D721Med (cell line): ENCODE results near the gene EPC1.

Experiments used
- DNase-seq: peaks from one replicate; pipeline ENCODE4 v3.0.0; 2011; ENCODE audit warnings: low spot score; ENCODE audit not compliant: insufficient read length
- FAIRE-seq: peaks from 2 replicates; lab custom pipeline; 2011; peaks lifted over from hg19 to GRCh38; lab: Jason Lieb, UNC
- CTCF ChIP-seq: IDR thresholded peaks from 2 replicates; pipeline ENCODE4 v1.5.1; 2012; ENCODE audit warnings: mild to moderate bottlenecking, control low read depth; ENCODE audit not compliant: insufficient read depth; ENCODE audit errors: missing control alignments

EPC1 gene

DNA sequence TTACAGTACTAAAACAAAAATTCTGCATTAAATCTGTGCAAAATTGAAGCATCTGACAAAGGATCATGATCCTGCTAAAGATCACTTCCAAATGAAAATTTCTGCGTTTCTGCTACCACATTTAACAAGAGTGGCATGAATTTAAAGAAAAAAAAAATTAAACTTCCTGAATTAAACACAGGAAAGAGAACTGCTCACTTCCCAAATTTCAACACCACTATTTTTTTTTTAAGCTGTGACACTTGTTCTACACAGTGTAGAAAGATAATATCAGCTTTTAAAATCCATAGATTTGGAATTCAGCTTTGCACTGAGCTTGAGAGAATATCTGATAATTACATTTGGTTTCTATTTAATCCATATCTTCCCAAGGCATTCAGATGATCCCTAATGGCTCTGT is 73.6 kb downstream of the EPC1 start:
- DNase-seq (no peak), FAIRE-seq (no peak)
- TF ChIP-seq CTCF = no peak

DNA sequence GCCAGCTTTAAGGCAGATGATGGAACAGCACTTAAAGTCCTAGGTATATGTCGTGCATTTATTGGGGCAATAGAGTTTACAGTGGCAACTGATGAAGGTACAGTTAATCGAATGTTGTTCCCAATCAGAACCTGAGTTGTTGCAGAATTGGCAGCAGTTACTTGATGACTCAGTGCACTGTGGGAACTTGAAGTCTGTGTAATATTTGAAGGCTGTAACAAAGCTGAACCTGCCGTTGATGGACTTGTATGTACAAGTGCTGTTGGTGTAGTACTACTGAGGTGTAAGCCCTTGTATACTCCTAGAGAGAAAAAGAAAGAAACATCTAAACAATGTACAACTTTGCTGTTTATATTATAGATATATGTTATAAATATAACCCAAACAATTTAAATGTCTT is 75.3 kb downstream of the EPC1 start:
- TF ChIP-seq CTCF = no peak
- FAIRE-seq = no peak
- no peak for DNase-seq

GRCh38 chr10:32269343-32270100 is 77.4 kb downstream of the EPC1 start:
- no peak for FAIRE-seq
- TF ChIP-seq CTCF = no peak
- no peak for DNase-seq

- DNase-seq = no peak
- no peak for TF ChIP-seq CTCF
- FAIRE-seq = no peak
Measured at GRCh38 chr10:32268788-32269187, 78.2 kb downstream of the EPC1 start.

GRCh38 chr10:32266979-32267378 is 80.0 kb downstream of the EPC1 start:
- DNase-seq (no peak), FAIRE-seq (no peak)
- TF ChIP-seq CTCF = no peak

DNA sequence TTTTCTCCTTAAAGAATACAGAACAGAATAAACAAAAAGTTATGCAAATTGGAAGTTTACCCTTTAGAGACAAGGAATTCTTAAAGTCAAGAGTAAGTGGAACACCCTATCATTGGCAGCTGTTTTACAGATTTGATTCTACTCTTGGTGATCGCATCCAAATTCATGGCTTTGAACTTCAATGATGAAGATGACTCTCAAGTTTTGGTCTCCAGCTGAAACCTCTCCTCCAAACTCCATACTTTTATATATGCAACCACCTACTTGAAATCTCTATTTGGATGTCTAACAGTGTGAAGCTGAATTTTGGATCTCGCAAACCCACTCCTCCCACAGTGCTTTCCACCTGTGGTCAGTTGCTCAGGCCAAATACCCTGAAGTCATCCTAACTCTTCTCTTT is 80.4 kb downstream of the EPC1 start:
- DNase-seq (no peak), FAIRE-seq (no peak)
- no peak for TF ChIP-seq CTCF

DNA sequence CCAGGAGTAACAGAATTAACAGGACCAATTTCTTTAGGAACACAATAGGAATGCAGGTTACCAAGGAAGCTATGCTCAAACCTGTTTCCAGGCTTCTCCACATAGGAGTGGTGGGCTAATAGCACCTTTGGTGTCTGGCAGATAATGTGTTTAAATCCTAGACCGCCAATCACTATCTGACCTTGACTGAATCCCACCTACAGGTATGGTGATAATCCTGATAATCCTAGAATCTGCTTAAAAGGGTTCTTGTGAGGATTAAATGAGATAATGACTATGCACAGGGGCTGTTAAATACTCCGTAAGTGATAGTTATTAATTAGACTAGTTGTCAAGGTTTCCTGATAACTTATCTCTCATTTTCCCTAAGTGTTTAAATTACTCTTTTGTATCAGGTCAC is 81.2 kb downstream of the EPC1 start:
- DNase-seq = peak; percentile 22
- FAIRE-seq = peak; percentile 80
- no peak for TF ChIP-seq CTCF
